Motor neuron (in vitro differentiated cells): ENCODE measurements around the gene TTC17. TPM values are rescaled to one million over a fixed set of nuclear protein-coding genes. Genes with fewer than 3 reads are reported as not detected.

Source experiments
- ATAC-seq, 8 experiments: fragments of 200-7000 bp; cut with Tn5 transposase; replicated peaks in 6 of 8; 2 replicates each; pipeline ENCODE4 v1.8.0; 2021; ENCODE audit warnings: mild to moderate bottlenecking in 8 of 8, moderate library complexity in 8 of 8
- H3K27ac ChIP-seq, 2 donors: fragments of 250-450 bp; sonication (Bioruptor Pico); 2 replicates each; pipeline ENCODE4 v1.9.0; 2021; ENCODE audit warnings: antibody characterized with exemption in 2 of 2, mild to moderate bottlenecking in 2 of 2, moderate library complexity in 1 of 2
- H3K4me1 ChIP-seq, 2 donors: fragments of 250-450 bp; sonication (Bioruptor Pico); replicated peaks in 1 of 2; 2 replicates each; pipeline ENCODE4 v1.6.1; 2021; ENCODE audit warnings: antibody characterized with exemption in 2 of 2, mild to moderate bottlenecking in 2 of 2, moderate library complexity in 1 of 2
- H3K4me3 ChIP-seq, 5 donors: fragments of 250-450 bp; sonication (Bioruptor Pico); 2 replicates each; pipeline ENCODE4 v1.9.0; 2021; ENCODE audit warnings: antibody characterized with exemption in 5 of 5, mild to moderate bottlenecking in 5 of 5, moderate library complexity in 4 of 5
- WGBS, 10 experiments: fragments of 450-650 bp; shearing (Covaris generic); methylation state at CpG; one replicate each; pipeline ENCODE4 v1.0.0; 2022; 5-methylcytosine and 5-hydroxymethylcytosine counted together
- in situ Hi-C, 9 experiments: fragments of 400-800 bp; cut with MboI; loops; one replicate each; pipeline ENCODE4 v1.15.0; 2021; ENCODE audit warnings: low sequenced_read_pairs in 9 of 9, low pct_unique_long_range_greater_than_20kb in 2 of 9; ENCODE audit not compliant: unreplicated experiment in 9 of 9
- total RNA-seq, 8 experiments: library from RNA; unstranded; fragments of 300-600 nt; gene quantifications; 2 replicates each; pipeline versions ENCODE4 v1.2.3 to v1.2.4, GENCODE V29; 2022

The TTC17 gene
- total RNA-seq, 8 experiments from 2014 or later, result 56.4 to 165 (median 110) TPM

GRCh38 chr11:43497144-43497543 lies 138.4 kb downstream of the TTC17 start:
- ATAC-seq, result no peak
- H3K4me1 ChIP-seq, result no peaks in the 10 kb centered on the region
- WGBS, 10 experiments, result 40% methylated on average over 1 of the region's 1 CpG; no CpG with 5 or more reads in 9 of the 10 experiments
- H3K27ac ChIP-seq, result no peak overlapping the region
- in situ Hi-C loops, result no loop called here
- H3K4me3 ChIP-seq, result no peak overlapping the region

GRCh38 chr11:43498561-43498960 lies 139.8 kb downstream of the TTC17 start:
- no peak overlapping the region for H3K4me3 ChIP-seq
- in situ Hi-C loops, result no loop called here
- no peaks in the 10 kb centered on the region for H3K4me1 ChIP-seq
- H3K27ac ChIP-seq, result no peak overlapping the region
- WGBS, 10 experiments, result 83 to 100% (median 94%) methylated on average over 1 to 2 of the region's 3 CpGs; no CpG with 5 or more reads in 5 of the 10 experiments
- ATAC-seq, result no peak

GRCh38 chr11:43503417-43503816 lies 144.7 kb downstream of the TTC17 start:
- Histone ChIP-seq H3K4me3 (no peak overlapping the region), H3K4me1 (no peaks in the 10 kb centered on the region), H3K27ac (no peak overlapping the region)
- peak in 2 of 8 experiments; percentile 15 to 24 for ATAC-seq
- 70 to 94% (median 79%) methylated on average over 1 to 4 of the region's 4 CpGs; no CpG with 5 or more reads in 3 of the 10 experiments for WGBS, 10 experiments
- in situ Hi-C loops, result no loop called here

- ATAC-seq, result peak; percentile 69 to 96 (median 80)
- in situ Hi-C loops, result no loop called here
- Histone ChIP-seq H3K4me1 (no peaks in the 10 kb centered on the region), H3K4me3 (no peak overlapping the region), H3K27ac (no peak overlapping the region)
- WGBS, 10 experiments, result 10 to 100% (median 62%) methylated on average over 1 to 5 of the region's 7 CpGs; no CpG with 5 or more reads in 4 of the 10 experiments
Measured at GRCh38 chr11:43504316-43504950, 145.7 kb downstream of the TTC17 start.

- ATAC-seq, result no peak
- H3K4me1 ChIP-seq, result no peaks in the 10 kb centered on the region
- 40 to 93% (median 79%) methylated on average over 1 to 3 of the region's 4 CpGs; no CpG with 5 or more reads in 6 of the 10 experiments for WGBS, 10 experiments
- in situ Hi-C loops, result no loop called here
- H3K27ac ChIP-seq, result no peak overlapping the region
- no peak overlapping the region for H3K4me3 ChIP-seq
Measured at GRCh38 chr11:43505171-43505570, 146.5 kb downstream of the TTC17 start.

- in situ Hi-C loops, result no loop called here
- H3K4me1 ChIP-seq, result no peaks in the 10 kb centered on the region
- 57 to 100% (median 90%) methylated on average over 1 to 4 of the region's 5 CpGs; no CpG with 5 or more reads in 3 of the 10 experiments for WGBS, 10 experiments
- ATAC-seq, result no peak
- H3K27ac ChIP-seq, result no peak overlapping the region
- no peak overlapping the region for H3K4me3 ChIP-seq
Measured at GRCh38 chr11:43507171-43507570, 148.5 kb downstream of the TTC17 start.

GRCh38 chr11:43508511-43508918 lies 149.8 kb downstream of the TTC17 start:
- Histone ChIP-seq H3K4me1 (no peaks in the 10 kb centered on the region), H3K27ac (no peak overlapping the region), H3K4me3 (no peak overlapping the region)
- no peak for ATAC-seq
- in situ Hi-C loops, result no loop called here
- WGBS, 10 experiments, result 0 to 85% (median 37%) methylated on average over 1 to 3 of the region's 3 CpGs; no CpG with 5 or more reads in 4 of the 10 experiments

GRCh38 chr11:43511959-43512358 lies 153.2 kb downstream of the TTC17 start:
- H3K4me3 ChIP-seq, result no peak overlapping the region
- ATAC-seq, result no peak
- peaks cover 8 to 19% of the 10 kb centered on the region in 2 donors for H3K4me1 ChIP-seq
- H3K27ac ChIP-seq, result no peak overlapping the region
- WGBS, 10 experiments, result 78 to 100% (median 93%) methylated on average over 1 to 4 of the region's 6 CpGs; no CpG with 5 or more reads in 5 of the 10 experiments
- in situ Hi-C loops, result no loop called here

GRCh38 chr11:43515090-43515489 lies 156.4 kb downstream of the TTC17 start:
- WGBS, 10 experiments, result 17 to 90% (median 67%) methylated on average over 1 to 3 of the region's 6 CpGs; no CpG with 5 or more reads in 2 of the 10 experiments
- peaks cover 10 to 20% of the 10 kb centered on the region in 2 donors for H3K4me1 ChIP-seq
- no peak overlapping the region for H3K4me3 ChIP-seq
- ATAC-seq, result peak in 7 of 8 experiments; percentile 3 to 63 (median 22)
- no peak overlapping the region for H3K27ac ChIP-seq
- in situ Hi-C loops, result no loop called here

GRCh38 chr11:43516316-43516850 lies 157.7 kb downstream of the TTC17 start:
- Histone ChIP-seq H3K4me1 (peaks cover 10 to 20% of the 10 kb centered on the region in 2 donors), H3K27ac (peak overlapping the region in 1 of 2 donors; percentile 31), H3K4me3 (no peak overlapping the region)
- WGBS, 10 experiments, result 0 to 20% (median 0%) methylated on average over 1 to 4 of the region's 8 CpGs; no CpG with 5 or more reads in 4 of the 10 experiments
- peak in 7 of 8 experiments; percentile 20 to 90 (median 87) for ATAC-seq
- in situ Hi-C loops, result no loop called here

GRCh38 chr11:43517518-43517917 lies 158.8 kb downstream of the TTC17 start:
- Histone ChIP-seq H3K4me1 (peaks cover 10 to 20% of the 10 kb centered on the region in 2 donors), H3K4me3 (no peak overlapping the region), H3K27ac (no peak overlapping the region)
- no peak for ATAC-seq
- in situ Hi-C loops, result no loop called here
- 83 to 100% (median 93%) methylated on average over 2 of the region's 2 CpGs; no CpG with 5 or more reads in 5 of the 10 experiments for WGBS, 10 experiments

GRCh38 chr11:43518408-43519160 lies 159.9 kb downstream of the TTC17 start:
- peaks cover 10 to 20% of the 10 kb centered on the region in 2 donors for H3K4me1 ChIP-seq
- peak in 5 of 8 experiments; percentile 9 to 62 (median 59) for ATAC-seq
- no peak overlapping the region for H3K4me3 ChIP-seq
- H3K27ac ChIP-seq, result no peak overlapping the region
- WGBS, 10 experiments, result 33 to 100% (median 75%) methylated on average over 1 to 7 of the region's 9 CpGs; no CpG with 5 or more reads in 1 of the 10 experiments
- in situ Hi-C loops, result no loop called here

- 77 to 88% (median 79%) methylated on average over 3 to 8 of the region's 15 CpGs; no CpG with 5 or more reads in 7 of the 10 experiments for WGBS, 10 experiments
- no peak for ATAC-seq
- H3K4me1 ChIP-seq, result peaks cover 6% of the 10 kb centered on the region in 2 donors
- in situ Hi-C loops, result no loop called here
- H3K27ac ChIP-seq, result no peak overlapping the region
- no peak overlapping the region for H3K4me3 ChIP-seq
Measured at GRCh38 chr11:43521471-43521870, 162.8 kb downstream of the TTC17 start.
